ENCODE measurements around the gene NACA.
"Not testable (repeated sequence)": the region's sequence is repeated elsewhere in the genome, so short reads cannot be mapped to it uniquely, and the experiment has no call there.

The NACA gene

DNA sequence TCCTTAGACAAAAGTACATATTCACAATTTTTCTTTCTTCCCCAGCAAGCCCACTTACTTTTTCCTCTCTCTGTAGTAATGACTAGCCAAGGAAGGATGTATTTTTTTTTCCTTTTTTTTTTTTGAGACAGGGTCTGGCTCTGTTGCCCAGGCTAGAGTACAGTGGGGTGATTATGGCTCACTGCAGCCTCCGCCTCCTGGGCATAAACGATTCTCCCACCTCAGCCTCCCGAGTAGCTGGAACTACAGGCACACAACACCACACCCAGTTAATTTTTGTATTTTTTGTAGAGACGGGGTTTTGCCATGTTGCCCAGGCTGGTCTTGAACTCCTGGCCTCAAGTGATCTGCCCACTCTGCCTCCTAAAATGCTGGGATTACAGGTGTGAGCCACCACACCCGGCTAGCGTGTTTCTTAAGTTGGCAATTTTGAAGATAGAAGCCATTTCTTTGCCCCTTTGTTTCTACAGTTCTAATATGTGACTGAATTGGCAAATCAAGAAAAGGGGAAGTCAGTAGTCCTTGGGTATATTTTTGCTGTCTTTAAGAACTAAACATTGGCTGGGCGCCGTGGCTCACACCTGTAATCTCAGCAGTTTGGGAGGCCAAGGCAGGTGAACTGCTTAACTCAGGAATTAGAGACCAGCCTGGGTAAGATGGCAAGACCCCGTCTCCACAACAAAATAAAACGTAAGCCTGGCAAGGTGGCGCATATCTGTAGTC lies 3.2 kb upstream of the NACA start:
- DNase-seq = no peak

DNA sequence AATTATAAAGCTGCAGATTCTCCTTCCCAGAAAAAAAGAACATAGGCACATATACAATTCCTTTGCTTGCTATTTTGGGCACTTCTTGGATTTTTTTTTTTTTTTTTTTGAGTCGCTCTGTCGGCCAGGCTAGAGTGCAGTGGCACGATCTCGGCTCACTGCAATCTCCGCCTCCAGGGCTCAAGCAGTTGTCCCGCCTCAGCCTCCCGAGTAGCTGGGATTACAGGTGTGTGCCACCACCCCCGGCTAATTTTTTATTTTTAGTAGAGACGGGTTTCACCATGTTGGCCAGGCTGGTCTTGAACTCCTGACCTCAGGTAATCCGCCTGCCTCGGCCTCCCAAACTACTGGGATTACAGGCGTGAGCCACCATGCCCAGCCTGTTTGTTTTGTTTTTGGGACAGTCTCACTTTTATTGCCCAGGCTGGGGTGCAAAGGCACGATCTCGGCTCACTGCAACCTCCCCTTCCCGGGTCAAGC lies 1.1 kb upstream of the NACA start:
- in situ Hi-C loops (cut with MboI; ENCODE audit: low pct_unique_long_range_greater_than_20kb, low sequenced_read_pairs) = not testable (repeated sequence)

More for the DNA sequence above, 3.2 kb upstream of the NACA start:
- in situ Hi-C loops (cut with MboI; ENCODE audit: low pct_unique_long_range_greater_than_20kb, low sequenced_read_pairs) = no loop called here

DNA sequence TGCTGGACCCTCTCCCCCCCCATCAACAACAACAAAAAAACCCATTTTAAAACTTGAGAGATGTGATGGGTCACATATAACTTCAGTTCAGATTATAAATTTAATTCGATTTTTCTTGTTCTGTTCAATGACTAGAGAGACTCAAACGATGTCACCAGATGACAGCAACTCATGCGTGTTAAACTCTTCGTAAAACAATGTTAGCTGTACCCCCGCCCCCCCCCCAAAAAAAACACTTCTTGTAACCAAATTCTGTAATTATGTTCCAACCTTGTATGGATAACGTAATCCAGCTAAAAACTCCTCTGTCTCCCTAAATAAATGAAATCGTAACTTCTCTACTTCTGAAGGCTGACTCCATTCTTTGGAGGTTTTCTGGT lies 614 bp upstream of the NACA start:
- no peak for DNase-seq
- in situ Hi-C loops (cut with MboI; ENCODE audit: low pct_unique_long_range_greater_than_20kb, low sequenced_read_pairs) = no loop called here

More for the DNA sequence above, 1.1 kb upstream of the NACA start:
- DNase-seq = not testable (repeated sequence)

DNA sequence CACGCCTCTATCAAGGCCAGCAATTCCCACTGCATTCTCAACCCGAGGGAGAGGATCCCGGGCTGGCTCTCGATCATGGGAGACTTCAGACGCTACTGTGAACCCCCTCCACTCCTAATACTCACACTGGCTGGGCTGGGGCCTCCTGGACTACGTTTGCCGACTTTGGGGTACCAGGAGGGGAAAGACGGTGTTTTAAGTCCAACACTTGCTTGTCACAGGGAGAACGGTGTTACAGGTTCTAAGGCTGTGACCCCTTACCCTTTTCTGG lies 463 bp downstream of the NACA start:
- DNase-seq = no peak

DNA sequence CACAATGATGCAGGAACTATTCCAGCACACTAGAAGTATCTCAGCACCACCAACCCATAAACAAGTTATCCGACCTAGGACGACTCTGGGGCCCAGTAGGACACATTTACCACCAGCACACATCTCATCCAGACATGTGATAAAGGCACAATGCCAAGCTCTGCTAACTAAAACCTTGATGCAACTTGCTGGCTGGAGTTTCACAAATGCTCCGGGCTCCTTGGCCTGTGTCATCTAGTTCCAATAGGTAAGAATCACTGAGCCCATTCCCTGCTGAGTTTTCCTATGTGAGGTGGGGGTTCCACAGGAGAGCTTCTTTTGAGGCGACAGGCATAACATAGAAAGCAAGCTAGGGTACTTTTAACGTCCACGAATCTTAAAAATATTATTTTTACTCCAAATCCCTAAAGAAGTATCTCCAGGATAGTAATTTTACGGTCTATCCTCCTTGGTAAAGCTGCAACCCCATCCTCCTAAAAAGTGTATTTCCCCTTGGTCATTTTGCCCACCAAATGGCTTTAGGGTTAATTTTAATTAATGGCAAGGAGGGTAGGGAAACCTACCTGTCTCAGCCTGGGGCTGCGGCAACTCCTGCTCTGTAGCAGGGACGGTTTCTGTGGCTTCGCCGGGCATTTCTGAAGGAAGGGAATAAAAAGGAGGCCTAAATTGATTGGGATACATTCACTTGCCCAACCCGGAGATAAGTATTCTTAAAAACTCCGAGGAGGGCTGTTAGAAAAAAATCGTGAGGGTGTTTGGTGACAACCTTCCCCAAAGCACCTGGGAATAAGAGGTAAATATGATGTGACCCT lies 1.0 kb downstream of the NACA start:
- in situ Hi-C loops (cut with MboI; ENCODE audit: low pct_unique_long_range_greater_than_20kb, low sequenced_read_pairs) = no loop called here
- DNase-seq = no peak

More for the DNA sequence above, 463 bp downstream of the NACA start:
- in situ Hi-C loops (cut with MboI; ENCODE audit: low pct_unique_long_range_greater_than_20kb, low sequenced_read_pairs) = no loop called here

DNA sequence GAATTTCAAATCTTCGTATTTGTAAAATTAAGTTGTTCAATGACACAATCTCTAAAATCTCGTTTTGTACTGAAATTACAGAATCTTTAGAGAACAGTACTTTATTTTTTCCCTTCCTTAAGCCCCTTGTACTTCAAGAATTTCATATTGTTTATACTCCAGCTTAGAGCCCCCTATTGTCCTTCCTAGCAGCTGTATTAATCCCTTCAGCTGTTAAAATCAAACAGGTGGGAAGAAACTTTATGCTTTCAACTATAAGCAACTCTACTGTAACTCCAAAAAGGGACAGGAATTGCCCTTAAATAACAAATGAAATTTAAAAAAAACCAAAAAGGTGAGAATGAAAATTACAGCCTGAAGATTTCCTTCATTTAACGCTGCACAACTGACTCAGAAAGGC lies 1.7 kb downstream of the NACA start:
- DNase-seq = no peak

DNA sequence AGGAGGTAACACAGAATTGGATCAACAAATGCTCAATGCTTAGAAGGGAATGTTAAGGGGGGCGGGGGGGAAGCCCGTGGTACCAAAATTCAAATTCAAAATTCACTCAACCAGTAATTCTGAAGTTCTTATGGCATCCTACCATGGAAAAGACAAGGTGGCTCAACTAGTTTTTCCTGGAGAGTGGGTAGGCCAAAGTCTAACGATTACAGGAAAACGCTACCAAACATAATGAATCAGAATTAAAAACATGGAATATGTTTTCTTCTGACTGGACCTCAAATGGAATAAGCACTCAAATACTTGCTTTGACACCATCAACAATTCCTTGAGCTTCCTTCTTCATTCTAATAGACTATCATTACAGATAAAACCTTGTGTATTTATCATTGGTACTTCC lies 2.3 kb downstream of the NACA start:
- in situ Hi-C loops (cut with MboI; ENCODE audit: low pct_unique_long_range_greater_than_20kb, low sequenced_read_pairs) = no loop called here
- no peak for DNase-seq

More for the DNA sequence above, 1.7 kb downstream of the NACA start:
- in situ Hi-C loops (cut with MboI; ENCODE audit: low pct_unique_long_range_greater_than_20kb, low sequenced_read_pairs) = no loop called here

DNA sequence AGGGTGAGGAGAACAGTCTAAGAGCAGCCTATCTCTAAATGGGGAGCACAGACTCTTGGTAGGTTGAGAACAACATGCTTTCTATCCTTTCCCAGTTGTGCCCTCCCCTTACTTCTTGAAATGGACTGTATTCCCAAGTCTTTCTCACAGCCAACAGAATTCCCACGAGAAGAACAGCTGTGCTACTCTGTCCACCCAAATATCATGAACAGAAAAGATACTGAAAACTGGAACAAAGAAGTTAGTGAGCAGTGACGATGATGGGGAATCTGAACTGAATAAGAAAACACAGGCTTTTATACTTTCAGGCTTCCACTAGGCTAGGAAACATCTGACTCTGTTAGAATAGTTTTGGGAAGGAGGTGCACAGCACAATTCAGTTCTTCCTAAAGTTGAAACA lies 3.4 kb downstream of the NACA start:
- no peak for DNase-seq
- in situ Hi-C loops (cut with MboI; ENCODE audit: low pct_unique_long_range_greater_than_20kb, low sequenced_read_pairs) = no loop called here

DNA sequence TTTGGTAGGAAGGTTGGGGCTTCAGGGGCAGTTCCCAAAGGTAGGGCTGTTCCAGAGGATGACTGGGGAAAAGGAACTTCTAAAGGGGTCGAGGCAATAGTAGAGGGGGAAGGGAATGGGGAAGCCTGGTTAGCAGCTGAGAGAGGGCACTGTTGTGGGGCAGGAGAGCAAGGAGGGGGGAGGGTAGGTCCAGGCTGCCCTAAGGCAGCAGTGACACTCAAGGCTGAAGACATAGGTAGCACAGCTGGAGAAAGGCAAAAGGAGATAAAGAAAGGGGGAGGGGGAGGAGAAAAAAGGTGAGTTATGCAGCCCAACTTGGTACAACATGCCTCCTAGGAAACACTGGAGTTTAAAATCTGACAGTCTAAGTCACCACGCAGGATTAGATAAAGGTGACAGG lies 3.9 kb downstream of the NACA start:
- peak; percentile 46 for DNase-seq
- in situ Hi-C loops (cut with MboI; ENCODE audit: low pct_unique_long_range_greater_than_20kb, low sequenced_read_pairs) = no loop called here

DNA sequence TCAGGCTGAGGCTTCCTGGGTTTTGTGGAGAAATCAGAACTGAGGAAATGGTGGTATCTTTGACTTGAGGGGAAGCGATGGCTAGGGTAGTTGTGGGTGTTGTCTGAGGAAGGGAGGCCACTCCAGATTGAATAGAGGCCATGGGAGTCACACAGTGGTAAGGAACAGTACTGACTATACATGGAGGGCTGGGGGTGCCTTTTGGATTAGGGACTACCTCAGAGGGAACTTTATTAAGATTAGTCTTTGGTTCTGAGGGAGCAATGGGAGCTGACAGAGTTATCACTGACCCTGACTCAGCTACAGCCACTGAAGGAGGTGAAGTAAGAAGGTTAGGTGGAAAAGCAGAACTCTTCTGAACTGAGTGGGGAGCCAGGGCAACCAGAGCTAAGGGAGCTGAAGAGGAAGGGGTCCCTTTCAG lies 4.4 kb downstream of the NACA start:
- in situ Hi-C loops (cut with MboI; ENCODE audit: low pct_unique_long_range_greater_than_20kb, low sequenced_read_pairs) = no loop called here
- DNase-seq = peak; percentile 48

DNA sequence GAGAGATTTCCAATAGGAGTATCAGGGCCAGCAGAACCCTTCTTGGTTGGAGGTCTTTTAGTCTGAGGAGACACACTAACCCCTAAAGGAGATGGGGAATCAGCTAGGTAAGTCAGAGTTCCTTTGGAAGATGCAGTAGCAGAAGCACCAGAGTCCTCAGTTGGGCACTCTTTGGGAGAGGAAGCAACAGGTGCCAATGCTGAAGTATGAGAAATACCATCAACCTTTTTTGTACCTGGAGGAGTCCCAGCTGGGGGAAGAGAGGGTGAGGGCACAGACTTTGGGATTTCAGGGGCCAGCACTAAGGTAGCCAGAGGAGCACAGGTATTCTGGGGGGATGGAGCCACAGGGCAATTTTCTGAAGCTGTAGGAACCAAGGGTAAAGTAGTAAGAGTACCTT lies 6.0 kb downstream of the NACA start:
- in situ Hi-C loops (cut with MboI; ENCODE audit: low pct_unique_long_range_greater_than_20kb, low sequenced_read_pairs) = no loop called here
- DNase-seq = no peak

DNA sequence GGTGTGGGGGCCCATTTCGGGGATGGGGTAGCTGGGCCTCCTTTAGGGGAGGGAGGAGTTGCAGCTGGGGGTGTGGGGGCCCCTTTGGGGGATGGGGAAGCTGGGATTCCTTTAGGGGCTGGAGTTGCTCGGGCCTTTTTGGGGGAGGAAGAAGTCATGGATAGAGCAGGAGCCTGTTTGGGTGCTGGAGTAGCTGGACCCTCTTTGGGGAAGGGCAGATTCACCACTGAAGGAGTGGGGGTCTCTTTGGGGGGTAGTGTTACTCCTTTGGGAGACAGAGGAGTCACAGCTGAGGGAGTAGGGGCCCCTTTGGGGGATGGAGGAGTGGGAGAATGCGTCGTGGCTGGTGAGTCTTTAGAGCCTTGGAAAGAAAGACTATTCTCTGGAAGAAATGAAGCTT lies 6.5 kb downstream of the NACA start:
- in situ Hi-C loops (cut with MboI; ENCODE audit: low pct_unique_long_range_greater_than_20kb, low sequenced_read_pairs) = no loop called here
- DNase-seq = no peak

DNA sequence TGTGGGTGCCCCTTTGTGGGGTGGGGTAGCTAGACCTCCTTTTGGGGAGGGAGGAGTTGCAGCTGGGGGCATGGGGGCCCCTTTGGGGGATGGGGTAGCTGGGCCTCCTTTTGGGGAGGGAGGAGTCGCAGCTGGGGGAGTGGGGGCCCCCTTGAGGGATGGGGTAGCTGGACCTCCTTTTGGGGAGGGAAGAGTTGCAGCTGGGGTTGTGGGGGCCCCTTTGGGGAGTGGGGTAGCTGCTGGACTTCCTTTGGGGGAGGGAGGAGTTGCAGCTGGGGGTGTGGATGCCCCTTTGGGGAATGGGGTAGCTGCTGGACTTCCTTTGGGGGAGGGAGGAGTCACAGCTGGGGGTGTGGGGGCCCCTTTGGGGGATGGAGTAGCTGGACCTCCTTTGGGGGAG lies 7.0 kb downstream of the NACA start:
- no peak for DNase-seq
- in situ Hi-C loops (cut with MboI; ENCODE audit: low pct_unique_long_range_greater_than_20kb, low sequenced_read_pairs) = no loop called here

DNA sequence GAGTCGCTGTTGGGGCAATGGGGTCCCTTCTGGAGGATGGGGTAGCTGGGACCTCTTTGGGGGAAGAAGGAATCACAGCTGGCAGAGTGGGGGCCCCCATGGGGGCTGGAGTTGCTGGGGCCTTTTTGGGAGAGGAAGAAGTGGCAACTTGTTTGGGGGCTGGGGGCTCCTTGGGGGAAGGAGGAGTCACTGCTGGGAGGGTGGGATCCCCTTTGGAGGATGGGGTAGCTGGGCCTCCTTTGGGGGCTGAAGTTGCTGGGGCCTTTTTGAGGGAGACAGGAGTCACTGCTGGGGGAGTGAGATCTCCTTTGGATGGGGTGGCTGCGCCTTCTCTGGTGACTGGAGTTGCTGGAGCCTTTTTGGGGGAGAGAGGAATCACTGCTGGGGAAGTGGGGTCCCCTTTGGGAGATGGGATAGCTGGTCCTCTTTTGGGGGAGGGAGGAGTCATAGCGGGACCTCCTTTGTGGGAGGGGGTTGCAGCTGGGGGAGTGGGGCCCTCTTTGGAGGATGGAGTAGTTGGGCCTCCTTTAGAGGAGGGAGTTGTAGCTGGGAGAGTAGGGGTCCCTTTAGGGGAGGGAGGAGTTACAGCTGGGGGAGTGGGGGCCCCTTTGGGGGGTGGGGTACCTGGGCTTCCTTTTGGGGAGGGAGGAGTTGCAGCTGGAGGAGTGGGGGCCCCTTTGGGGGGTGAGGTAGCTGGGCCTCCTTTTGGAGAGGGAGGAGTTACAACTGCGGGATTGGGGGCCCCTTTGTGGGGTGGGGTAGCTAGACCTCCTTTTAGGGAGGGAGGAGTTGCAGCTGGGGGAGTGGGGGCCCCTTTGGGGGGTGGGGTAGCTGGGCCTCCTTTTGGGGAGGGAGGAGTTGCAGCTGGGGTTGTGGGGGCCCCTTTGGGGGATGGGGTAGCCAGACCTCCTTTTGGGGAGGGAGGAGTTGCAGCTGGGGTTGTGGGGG lies 7.9 kb downstream of the NACA start:
- in situ Hi-C loops (cut with MboI; ENCODE audit: low pct_unique_long_range_greater_than_20kb, low sequenced_read_pairs) = no loop called here
- DNase-seq = no peak

DNA sequence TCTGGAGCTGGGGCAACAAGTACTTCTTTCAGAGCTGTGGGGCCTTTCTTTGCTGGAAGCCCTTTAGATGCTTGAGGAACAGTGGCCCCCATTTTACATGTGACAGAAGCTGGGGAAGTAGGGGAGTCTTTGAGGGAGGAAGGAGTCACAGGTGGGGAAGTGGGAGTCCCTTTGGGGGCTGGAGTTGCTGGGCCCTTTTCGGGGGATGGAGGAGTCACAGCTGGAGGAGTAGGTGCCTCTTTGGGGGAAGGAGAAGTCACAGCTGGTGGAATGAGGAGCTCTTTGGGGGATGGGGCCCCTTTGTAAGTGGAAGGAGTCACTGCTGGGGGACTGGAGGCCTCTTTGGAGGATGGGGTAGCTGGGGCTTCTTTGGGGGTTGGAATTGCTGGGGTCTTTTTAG lies 8.6 kb downstream of the NACA start:
- in situ Hi-C loops (cut with MboI; ENCODE audit: low pct_unique_long_range_greater_than_20kb, low sequenced_read_pairs) = no loop called here
- DNase-seq = no peak

DNA sequence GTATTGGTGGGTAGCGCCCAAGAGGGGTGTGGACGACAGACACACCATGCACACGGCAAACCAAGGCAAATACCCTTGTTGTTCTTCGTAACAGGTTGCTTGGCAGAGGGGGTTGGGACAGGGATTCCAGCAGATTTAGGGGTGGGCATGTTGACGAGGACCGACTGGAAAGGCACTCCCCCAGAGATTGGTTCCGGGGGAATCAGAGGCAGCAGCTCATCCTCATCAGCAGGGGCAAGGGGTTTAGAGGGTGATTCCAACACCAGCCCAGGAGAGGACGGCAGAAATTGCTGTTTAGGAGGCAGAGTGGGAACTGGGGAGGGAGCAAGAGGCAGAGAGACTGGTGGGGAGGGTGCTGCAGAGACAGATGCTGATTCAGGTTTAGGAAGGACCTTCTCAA lies 9.3 kb downstream of the NACA start:
- in situ Hi-C loops (cut with MboI; ENCODE audit: low pct_unique_long_range_greater_than_20kb, low sequenced_read_pairs) = no loop called here
- DNase-seq = no peak

DNA sequence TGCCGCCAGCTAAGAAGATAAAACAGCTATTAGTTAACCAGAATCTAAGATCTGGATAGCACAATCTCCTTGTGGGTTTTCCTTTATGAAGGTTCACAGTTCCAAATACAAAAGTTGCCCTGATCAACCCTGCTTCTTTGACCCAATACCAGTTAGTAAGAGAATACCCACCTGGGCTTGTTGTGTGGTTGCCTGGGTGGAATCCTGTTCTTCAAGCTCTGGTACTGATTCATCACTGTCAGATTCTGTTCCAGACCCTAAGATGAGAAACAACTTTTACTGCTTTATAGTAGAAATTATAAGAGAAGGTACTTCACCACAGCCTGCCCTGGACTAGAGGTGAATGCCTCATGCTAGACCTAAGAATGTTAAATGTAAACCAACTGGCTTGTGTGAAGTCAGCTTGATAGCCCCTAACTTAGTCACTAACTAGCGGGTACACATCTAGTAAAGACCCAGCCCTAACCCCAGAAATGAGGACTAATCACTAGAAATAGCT lies 10.6 kb downstream of the NACA start:
- no peak for DNase-seq
- in situ Hi-C loops (cut with MboI; ENCODE audit: low pct_unique_long_range_greater_than_20kb, low sequenced_read_pairs) = no loop called here

DNA sequence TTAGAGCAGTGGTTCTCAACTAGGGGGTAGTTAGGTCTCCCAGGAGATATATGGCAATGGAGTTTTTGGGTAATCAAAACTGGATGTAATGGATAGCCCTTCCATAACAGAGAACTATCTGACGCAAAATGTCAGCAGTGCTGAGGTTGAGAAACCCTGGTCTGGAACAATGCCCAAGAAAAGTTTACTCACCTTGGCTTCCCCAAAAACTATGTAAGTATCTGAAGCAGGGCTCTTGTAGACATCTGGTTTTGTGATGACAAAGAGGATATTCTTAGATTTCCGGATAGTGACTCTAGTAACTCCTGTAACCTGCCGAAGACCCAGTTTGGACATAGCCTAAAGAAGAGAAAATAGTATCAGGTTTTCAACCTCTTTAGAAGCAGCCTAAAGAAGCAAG lies 11.8 kb downstream of the NACA start:
- in situ Hi-C loops (cut with MboI; ENCODE audit: low pct_unique_long_range_greater_than_20kb, low sequenced_read_pairs) = no loop called here
- no peak for DNase-seq

DNA sequence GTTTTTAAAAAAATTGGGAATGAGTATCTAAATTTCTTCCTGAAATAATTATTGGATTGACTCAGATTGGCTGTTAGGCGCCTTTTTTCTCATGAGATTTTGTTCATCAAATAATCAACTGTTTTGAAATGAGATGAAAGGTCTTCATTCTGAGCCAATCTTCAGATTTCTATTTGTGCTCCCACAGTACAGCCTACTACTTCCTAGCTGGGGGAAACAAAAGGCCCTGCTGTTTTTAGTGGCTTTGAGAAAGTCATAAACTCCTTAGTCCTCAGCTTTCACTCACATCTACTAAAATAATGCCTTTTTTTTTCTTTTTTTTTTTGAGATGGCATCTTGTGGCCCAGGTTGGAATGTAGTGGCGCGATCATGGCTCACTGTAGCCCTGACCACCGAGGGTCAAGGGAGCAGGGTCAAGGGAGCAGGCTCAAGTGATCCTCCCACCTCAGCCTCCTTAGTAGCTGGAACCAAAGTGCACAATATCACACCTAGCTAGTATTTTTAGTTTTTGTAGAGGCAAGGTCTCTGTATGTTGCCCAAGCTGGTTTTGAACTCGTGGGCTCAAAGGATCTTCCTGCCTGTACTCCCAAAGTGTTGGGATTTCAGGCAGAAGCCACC lies 15.2 kb downstream of the NACA start:
- in situ Hi-C loops (cut with MboI; ENCODE audit: low pct_unique_long_range_greater_than_20kb, low sequenced_read_pairs) = no loop called here
- no peak for DNase-seq
